Measurements from ENCODE around the gene CBX8.
A peak's percentile ranks its signal among the peaks of the same experiment; 100 is the strongest.

Gene CBX8

DNA sequence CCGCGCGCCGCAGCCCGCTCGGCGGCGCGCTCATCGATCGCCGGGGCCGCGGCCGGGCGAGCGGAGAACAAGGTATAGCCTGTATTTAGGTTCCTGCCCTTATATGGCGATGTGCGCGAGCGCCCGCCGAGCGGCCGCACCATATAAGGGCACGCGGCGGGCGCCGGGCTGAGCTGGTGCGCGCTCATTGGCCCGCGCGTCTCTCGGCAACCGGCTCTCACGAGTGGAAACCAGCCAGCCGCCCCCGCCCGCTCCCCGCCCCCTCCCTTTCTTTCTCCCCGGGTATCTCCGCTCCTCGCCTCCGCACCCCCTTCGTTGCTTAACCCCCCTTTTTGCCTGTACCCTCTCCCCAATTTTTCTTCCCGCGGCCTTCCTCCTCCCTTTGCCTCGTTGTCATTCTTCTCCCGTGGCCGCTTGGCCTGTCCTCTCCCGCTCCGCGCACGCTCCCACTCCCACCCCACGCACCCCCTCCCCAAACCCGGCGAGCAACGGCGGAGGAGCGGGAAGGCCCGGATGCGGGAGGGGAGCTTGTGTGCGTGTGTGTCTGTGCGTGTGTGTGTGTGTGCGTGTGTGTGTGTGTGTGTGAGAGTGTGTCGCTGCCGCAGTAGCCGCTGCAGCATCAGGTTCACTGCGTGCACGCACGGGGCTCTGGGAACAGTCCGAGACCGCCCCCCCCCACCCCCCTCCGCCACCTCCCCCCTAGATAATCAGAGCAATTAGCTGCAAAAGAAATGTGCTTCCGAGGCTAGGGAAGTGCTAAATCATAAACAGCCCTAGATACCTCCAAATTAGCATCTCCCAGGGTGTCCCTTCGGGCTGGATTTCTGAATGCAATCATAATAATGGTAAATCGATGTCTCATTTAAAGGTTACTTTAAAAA, 13.5 kb upstream of the CBX8 start:
- TF ChIP-seq GATA1 (IDR thresholded peaks at IDR 0.05; ENCODE audit: low read depth, low read length): no peak
- TF ChIP-seq POLR2A (IDR thresholded peaks at IDR 0.05; ENCODE audit: low read length): no peak
- peak; percentile 83 to 85 for DNase-seq

DNA sequence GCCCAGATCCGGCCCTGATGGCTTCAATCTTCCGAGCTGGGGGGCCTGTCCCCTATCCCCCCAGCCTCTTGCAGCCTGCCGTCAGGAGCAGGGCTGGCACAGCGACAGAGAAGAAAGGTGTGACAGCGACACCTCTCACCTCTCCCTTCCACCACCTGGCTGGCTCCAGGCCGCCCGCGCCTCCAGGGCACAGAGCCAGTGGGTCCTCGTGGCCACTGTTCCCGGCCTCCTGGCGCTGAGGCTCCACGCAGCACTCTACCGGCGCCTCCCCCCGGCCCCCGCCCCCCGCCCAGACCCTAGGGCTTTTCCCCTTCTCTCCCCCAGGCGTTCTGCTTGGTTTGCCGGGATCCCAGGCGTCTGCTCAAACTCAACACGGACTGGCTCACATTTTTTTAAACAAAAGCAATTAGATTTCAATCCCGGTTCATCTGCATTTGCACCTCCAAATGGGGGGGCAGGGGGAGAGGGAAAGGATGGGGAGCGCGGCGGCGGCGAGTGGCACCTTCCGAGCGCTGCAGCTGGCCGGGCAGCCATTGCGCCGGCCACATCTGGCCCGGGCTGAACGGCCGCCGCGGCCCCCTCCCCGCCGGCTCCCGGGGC, 12.8 kb upstream of the CBX8 start:
- TF ChIP-seq GATA1 (IDR thresholded peaks at IDR 0.05; ENCODE audit: low read depth, low read length) (no peak), POLR2A (IDR thresholded peaks at IDR 0.05; ENCODE audit: low read length) (no peak)

DNA sequence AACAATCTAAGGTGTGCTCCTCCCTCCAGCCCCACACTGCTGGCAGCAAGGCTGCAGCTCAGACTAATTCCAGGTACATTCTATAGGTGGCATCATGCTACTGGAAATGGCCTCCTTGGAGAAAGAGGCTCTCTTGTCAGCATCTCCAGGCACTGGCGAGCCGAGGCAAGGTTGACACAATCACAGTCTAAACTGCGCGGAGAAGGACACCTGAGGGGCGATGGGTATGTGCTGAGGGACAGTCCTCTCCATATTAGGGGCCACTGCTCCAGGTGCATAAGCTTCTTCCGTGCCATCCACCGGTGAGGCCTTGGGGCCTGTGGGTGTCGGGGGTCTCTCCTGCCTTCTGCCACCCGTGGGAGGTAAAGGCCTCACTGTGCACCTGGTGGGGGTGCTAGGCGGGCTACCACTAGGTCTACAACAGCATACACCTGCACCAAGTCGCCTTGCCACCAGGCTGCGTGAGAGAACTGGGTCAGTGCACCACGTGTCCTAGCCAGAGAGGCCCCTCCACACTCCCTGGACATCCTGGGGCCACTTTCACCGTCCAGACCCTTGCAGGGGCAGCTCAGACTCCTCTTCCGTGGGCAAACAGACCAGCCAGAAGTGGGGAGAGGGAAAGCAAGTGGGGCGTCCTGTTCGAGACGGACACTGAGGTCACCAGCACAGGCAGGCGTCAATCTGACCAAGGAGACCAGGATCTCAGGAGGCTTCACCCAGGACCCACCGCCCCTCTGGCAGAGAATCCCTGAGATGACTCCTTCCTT, 12.1 kb upstream of the CBX8 start:
- TF ChIP-seq POLR2A (IDR thresholded peaks at IDR 0.05; ENCODE audit: low read length) (no peak), GATA1 (IDR thresholded peaks at IDR 0.05; ENCODE audit: low read depth, low read length) (no peak)
- DNase-seq: peak in 1 of 2 experiments; percentile 35

More for the DNA sequence above, 12.8 kb upstream of the CBX8 start:
- DNase-seq: no peak

DNA sequence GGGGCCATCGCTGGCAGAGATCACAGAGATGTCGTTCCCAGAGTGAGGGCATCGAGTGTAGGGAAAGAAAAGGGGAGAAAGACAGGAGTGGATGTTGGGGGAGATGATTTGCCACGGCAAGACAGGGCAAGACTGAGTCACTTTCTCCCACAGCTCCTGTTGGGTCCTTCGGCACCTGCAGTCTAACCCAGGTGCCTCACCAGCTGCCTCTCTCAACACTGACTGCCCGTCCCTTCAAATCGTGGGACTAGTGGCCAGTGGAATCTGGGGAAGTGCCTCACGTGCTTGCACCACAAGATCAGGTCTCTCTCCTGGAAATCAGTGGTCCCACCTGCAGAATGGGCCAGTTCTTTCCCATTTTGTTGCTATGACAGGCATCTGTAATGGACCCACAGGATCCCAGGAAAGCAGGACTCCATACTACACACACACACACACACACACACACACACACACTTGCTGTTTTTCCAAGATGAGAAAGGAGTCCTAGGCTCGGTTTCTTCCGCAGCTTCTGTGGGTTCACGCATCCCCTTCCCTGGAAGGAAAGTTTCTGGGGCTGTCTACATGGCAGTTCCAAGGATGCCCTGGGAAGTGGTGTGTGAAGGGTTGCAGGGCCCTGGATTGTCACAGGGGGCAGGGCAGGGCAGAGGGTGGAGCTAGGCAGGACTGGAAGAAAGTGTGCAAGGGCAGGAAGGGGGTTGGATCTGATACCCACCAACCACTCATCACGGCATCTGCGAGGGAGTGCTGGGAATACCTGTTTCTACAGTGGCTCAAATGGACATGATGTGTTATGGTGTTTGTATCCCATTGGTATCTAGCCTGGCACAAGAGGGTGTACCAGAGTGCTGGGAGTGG, 10.2 kb upstream of the CBX8 start:
- TF ChIP-seq POLR2A (IDR thresholded peaks at IDR 0.05; ENCODE audit: low read length) (no peak), GATA1 (IDR thresholded peaks at IDR 0.05; ENCODE audit: low read depth, low read length) (no peak)
- DNase-seq: no peak

DNA sequence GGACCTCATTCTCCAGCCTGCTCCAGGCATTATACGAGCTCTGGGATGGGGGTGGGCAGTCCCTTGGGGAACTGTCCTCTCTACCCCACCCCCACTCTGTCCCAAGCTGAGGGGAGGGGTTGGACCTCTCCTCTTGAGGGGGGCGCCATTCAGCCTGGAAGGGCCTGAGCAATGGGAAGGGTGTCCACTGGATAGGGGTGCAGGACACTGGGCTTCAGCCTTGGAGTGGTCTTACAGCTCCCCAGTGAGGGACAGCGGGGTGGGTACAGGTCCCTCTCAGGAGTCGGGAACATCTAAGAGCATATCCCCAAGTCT, 9.5 kb upstream of the CBX8 start:
- no peak for DNase-seq

DNA sequence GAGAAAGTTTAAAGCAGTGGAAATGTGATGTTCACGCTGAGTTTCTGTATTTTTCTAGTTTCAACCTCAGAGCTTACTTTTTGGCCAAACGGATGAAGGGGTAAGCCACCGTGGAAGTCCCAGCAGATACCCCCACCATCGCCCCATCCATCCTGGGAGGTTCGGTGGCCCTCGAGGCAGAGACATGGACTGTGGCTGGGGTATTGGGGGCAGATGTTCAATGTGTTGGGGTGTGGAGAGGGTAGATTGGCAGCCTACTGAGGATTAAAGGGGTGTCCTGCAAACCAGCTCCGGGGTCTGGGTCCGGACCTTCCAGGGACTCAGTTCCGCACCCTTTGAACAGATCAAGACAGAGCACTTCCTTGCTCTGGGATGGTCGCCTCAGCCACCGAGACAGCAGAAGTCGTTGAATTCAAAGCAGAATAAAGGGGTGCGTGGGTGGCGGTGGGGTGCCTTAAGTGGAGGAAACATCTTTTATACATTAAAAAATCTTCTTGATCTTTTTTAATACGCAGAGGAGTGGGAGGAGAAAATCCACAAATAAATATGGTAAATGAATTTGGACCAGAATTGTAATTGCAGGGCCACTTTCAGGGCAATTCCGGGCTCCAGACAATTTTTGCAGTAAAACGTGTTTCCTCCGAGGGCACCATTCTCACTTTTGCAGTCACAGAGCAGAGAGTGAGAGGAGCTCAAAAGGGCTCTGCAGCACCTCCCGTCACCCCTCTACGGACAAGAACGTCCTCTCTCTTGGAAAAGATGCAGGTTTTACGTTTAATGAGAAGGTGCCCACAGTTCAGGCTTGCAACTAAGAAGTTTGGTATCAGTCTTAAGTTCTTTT, 8.2 kb upstream of the CBX8 start:
- TF ChIP-seq GATA1 (IDR thresholded peaks at IDR 0.05; ENCODE audit: low read depth, low read length) (no peak), POLR2A (IDR thresholded peaks at IDR 0.05; ENCODE audit: low read length) (no peak)
- no peak for DNase-seq

More for the DNA sequence above, 9.5 kb upstream of the CBX8 start:
- TF ChIP-seq POLR2A (IDR thresholded peaks at IDR 0.05; ENCODE audit: low read length) (no peak), GATA1 (IDR thresholded peaks at IDR 0.05; ENCODE audit: low read depth, low read length) (no peak)

DNA sequence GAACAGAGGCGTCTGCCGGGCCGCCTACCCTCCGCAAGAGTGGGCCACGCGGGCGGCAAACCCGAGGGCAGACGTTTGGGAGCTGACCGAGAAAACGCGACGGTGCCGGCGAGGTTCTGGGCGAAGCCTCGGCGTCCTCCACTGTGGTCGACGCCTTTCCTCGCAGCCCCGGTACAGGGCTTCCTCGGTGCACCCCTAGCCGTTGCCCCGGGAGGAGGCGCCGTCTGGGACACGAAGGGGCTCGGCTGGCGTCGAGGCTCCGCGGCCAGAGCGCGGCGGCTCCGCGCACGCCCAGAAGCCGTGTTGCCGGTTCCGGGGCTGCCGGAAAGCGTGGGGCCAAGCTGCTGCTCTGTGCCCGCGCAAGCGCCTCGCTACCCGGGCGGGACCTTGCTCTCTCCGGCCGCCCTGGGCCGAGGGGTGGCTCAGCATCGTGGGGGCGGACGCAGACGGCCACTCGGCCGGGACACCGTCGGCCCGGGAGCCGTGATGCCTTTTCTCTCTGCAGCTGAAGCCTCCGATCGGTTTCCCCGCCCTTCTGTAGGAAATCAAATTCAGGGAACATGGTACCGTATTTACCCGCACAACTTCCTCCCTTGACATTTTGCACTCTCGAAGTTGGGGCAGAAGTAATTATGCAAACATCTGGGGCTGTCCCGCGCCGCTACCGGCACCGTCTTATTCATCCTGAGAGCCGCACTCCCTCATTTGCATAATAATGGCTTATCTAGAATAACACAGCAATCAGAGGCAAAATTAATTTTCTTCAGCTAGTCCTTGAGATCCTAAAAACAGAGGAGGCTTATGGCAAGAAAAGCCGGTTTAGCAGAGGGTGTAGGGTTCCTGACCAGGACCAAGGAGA, 7.3 kb upstream of the CBX8 start:
- TF ChIP-seq POLR2A (IDR thresholded peaks at IDR 0.05; ENCODE audit: low read length) (no peak), GATA1 (IDR thresholded peaks at IDR 0.05; ENCODE audit: low read depth, low read length) (no peak)
- DNase-seq: peak in 1 of 2 experiments; percentile 23

DNA sequence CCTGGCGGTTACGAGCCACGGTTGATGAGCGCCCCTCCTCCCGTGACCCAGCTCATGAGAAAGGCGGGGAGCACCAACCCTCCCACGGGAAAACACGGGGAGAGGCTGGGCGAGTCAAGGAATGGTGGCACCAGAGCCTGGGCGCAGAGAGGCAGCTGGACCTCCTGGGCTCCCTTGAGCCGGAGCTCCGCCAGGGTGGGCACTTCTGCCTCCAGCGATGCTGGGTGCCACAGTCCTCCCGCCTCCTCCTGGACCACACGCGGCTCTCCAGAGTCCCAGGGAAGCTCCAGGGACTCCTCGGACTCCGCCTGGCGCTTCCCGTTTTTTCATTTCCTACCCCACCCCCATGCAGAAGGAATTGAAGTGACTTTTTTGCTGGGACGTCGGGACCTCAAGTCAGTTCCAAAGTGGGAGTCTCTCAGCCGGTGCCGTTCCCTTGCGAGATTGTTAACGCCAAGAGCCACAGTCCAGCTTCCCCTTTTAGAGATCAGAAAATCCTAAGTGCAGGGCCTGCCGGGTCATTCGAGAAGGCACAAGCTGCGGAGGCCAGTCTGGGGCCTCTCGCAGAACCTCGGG, 6.6 kb upstream of the CBX8 start:
- no peak for TF ChIP-seq POLR2A (IDR thresholded peaks at IDR 0.05; ENCODE audit: low read length)

DNA sequence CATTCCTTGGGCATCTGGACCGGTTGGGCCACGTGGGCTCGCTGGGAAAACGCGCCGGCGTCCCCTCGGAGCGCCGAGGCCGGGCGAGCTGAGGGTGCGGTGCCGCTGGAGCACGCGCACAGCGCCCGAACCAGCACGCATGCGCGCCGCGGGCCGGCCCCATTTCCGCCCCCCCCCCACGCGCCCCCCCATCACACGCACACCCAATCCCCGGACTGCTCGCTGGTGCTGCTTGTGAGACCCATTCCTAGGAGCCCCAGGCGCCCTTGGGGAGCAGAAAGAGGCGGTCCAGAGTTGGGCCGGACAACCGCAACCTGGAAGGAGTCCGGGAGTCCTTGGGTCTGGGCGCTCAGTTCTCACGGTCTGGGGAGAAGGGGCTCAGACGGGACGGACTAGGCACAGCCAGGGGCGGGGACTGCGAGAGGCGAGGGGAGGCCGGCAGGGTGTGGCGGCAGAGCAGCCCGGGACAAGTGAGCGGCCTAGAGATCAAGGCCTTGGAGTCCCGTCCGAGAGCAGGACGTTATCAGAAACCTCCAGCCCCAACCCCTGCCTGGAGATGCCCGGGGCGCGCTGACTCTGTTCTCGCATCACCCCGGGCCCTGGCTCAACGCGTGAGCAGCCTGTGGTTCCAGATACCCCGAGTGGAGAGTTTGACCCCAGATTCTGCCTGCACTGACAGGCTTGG, 6.0 kb upstream of the CBX8 start:
- DNase-seq: peak; percentile 82 to 91
- TF ChIP-seq GATA1 (IDR thresholded peaks at IDR 0.05; ENCODE audit: low read depth, low read length): no peak
- TF ChIP-seq POLR2A (IDR thresholded peaks at IDR 0.05; ENCODE audit: low read length): no peak

More for the DNA sequence above, 6.6 kb upstream of the CBX8 start:
- no peak for DNase-seq

DNA sequence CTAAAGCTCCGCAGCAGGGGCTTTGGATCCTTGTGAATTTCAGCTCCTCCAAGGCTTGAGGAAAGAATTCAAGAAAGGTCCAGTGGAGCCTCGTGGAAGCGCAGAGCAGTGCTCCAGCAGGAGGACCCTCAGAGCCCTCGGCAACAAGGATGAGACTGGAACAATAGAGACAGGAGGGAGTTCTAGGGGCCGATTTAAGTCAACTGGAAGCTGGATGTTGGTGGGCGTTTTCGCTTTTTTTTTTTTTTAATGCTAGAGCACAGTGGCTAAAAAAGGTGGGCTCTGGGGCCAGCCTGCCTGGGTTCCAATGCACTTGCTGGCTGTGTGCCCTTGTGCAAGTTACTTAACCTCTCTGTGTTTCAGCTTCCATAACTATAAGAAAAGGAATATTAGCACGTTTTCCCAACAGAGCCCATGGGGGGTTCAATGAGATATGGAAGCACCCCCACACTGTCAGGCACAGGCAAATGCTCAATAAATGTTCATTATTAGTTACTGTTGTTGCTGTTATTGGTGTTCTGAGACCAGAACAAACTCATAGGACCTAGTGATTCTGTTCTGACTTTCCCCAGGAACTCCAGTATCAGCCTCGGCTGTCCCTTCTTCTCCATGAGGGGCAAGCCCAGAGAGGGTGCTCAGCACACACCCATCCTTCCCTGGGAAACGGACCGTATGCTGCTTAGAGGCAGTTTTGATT, 5.3 kb upstream of the CBX8 start:
- TF ChIP-seq POLR2A (IDR thresholded peaks at IDR 0.05; ENCODE audit: low read length) (no peak), GATA1 (IDR thresholded peaks at IDR 0.05; ENCODE audit: low read depth, low read length) (no peak)
- no peak for DNase-seq

All from erythroblast (primary cell).